SK-MEL-5 (cell line): ENCODE data around the gene FRMPD4. TPM values are rescaled to one million over a fixed set of nuclear protein-coding genes. Genes with fewer than 3 reads are reported as not detected.

Experiments used
- DNase-seq: peaks from one replicate; pipeline ENCODE4 v3.0.0-alpha.2; 2016; ENCODE audit warnings: low read depth, low spot score
- in situ Hi-C: cut with HindIII; loops from 2 replicates; pipeline ENCODE4 v1.10.0; 2016; ENCODE audit warnings: low sequenced_read_pairs, high pct_unique_total_duplicates, low pct_unique_long_range_greater_than_20kb
- total RNA-seq: library from RNA; depleted of rRNA; stranded (reverse); fragments of >200 nt; shearing (Covaris generic); gene quantifications from 2 replicates; pipeline ENCODE4 v1.2.3, GENCODE V29; 2014

The FRMPD4 gene
- total RNA-seq, 1 experiment from 2014 or later = not detected

DNA sequence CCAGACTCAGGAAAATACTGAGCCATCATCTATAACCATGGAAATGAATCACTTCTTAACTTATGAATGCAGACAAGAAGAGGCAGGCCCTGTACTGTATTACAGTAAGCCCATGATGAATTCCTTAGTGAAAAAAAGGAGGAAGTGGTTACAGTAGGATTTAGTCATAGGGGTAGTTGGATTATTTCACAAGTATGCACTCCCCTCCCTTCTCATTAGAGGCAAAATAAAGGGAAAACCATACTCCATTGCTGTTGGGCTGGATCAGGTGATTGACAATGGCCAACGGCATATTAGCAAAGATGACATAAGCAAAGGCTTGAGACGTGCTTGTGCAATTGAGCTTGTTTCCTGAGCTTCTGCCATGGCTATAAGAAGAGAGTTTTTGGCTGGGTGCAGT lies 471.8 kb downstream of the FRMPD4 start:
- DNase-seq = no peak

GRCh38 chrX:12611471-12611870 lies 473.2 kb downstream of the FRMPD4 start:
- in situ Hi-C loops = no loop called here
- no peak for DNase-seq

More for the DNA sequence above, 471.8 kb downstream of the FRMPD4 start:
- in situ Hi-C loops = no loop called here

- in situ Hi-C loops = no loop called here
Observed at GRCh38 chrX:12614266-12614665, 476.0 kb downstream of the FRMPD4 start.

DNA sequence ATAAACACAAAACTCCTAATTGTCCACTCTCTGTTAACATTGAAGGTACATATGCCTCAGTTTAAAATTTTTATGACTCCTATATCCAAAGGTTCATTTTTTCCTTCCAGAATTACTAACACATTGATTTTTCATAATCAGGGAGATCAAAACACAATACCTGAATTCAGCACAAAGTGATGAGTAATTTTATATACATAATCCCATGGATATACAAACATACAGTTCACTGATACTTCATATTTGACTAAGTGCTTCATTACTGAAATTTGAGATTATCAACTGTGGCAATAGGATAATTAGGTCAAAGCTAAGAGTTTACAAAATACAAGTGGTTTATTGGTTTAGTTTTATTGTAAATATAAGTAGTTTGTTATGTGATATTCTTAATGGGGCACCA lies 476.8 kb downstream of the FRMPD4 start:
- in situ Hi-C loops = no loop called here
- no peak for DNase-seq

More at GRCh38 chrX:12614266-12614665, 476.0 kb downstream of the FRMPD4 start:
- DNase-seq = no peak

DNA sequence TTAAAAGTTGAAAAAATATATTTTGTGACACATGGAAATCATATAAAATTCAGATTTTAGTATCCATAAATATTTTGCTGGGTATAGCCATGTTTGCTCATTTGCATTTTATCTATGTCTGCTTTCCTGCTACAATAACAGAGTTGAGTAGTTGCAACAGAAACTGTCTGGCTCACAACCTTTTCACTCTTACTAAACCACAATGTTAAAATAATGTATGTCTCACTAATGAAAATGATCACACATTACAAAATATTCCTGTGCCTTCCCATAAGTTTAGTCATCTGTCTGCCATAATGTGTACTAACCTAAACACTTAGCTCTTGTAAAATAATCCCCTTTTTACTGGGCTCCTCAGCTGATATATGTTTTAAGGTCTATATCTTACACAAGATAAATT lies 479.0 kb downstream of the FRMPD4 start:
- no peak for DNase-seq
- in situ Hi-C loops = no loop called here

DNA sequence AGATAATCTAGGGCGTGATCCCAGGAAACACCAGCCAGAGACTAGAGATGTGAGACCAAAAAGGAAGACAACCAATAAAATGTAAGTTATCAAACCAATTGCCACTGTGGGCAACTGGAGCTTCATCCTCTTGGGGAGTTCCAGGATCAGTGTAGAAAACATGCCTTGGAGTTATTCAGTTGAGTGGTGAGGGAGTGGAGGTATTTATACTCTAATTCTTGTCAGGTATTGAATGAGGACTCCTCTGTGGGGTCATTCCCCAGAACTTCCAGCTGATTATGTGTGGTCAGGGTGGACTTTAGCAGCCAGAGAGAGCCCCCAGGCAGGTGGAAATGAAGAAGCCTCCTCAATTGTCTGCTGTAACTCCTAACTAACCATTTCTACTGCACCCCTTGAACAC lies 509.0 kb downstream of the FRMPD4 start:
- no peak for DNase-seq
- in situ Hi-C loops = no loop called here

GRCh38 chrX:12648995-12649394 lies 510.7 kb downstream of the FRMPD4 start:
- DNase-seq = no peak
- in situ Hi-C loops = no loop called here

GRCh38 chrX:12657433-12657832 lies 519.2 kb downstream of the FRMPD4 start:
- no peak for DNase-seq
- in situ Hi-C loops = no loop called here

DNA sequence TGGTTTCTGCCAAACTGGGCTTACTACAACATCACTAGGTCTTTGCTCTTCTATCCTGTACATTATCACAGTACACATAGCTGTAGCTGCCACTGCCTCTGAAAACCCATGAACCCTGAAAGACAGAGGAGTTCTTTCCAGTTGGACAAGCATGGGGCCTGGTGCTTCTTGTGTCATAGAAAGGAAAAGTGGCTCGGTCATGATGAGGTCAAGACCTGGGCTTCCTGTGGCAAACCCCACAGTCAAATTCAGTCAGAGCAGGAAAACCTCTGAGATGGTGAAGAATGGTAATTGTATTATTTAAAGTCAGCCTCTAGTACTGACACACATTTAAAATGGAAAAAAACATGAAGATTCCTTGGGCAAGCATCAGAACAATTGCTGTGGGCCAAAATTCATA lies 519.6 kb downstream of the FRMPD4 start:
- DNase-seq = no peak
- in situ Hi-C loops = no loop called here

DNA sequence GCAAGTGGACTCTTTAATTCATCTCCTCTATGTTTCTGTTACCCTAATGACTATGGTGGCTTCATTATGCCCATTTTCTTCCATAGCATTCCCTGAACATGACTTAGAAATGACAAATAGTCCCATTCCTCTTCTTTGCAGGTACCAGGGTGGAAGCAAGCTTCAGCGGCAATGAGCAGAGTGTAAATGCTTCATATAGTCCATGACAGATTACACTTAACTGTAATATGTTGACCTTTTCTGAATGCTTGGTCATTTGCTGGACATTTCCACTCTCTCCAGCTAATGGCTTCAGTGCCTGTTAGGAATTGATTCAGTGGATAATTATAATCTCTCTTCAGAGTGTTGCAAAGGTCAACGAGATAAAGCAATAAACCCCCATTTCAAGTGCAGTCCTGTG lies 523.2 kb downstream of the FRMPD4 start:
- in situ Hi-C loops = no loop called here
- DNase-seq = no peak

DNA sequence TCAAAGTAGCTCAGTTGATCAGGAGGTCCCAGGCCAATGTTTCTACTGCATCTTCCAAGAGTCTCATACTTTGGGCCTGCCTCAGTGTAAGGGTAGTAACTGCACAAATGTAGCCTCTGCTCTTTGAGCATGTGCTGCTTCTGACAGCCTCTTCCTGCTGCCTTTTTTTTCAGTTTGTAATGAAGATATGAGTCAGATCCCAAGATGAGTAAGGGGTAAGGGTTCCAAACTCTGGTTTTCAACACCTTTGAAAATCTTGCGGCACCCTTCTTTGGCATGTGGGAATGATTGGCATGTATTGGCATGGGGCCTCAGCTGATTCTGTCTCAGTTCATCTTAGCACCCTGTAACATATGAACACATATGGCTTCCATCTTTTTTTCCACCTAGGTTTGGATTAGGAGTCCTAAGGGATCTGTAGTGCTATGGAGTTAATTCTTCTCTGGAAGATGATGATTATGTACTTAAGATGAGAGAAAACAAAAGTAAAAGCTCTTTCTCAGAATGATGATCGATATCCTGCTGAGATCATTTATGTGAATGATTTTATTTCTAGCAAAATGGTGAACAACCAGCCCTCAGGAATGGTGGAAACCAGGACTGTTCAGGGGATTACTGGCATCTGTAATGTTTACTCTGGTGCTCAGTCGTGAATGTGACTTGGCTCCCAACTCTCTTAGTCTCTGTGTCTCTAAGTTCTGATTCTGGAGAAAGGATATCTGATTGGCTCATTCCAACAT lies 534.3 kb downstream of the FRMPD4 start:
- DNase-seq = no peak
- in situ Hi-C loops = no loop called here

DNA sequence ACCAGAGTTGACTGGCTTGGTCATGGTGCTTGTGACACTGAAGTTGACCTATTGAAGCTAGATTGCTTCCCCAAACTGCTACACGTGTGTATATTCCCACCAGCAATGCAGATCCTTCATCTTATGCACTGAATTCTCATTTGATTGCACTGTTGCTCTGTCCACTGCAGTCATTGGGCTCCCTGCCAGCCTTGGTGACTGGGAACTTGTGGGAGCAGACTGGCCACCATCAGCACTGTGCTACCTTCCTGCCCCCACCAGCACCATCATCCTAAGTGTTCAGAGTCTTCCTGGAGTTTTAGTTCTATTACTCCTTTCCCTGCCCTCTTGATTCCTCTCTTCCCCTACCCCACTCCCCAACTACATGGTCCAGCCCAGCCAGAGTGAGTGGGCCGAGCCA lies 535.2 kb downstream of the FRMPD4 start:
- in situ Hi-C loops = no loop called here
- no peak for DNase-seq

DNA sequence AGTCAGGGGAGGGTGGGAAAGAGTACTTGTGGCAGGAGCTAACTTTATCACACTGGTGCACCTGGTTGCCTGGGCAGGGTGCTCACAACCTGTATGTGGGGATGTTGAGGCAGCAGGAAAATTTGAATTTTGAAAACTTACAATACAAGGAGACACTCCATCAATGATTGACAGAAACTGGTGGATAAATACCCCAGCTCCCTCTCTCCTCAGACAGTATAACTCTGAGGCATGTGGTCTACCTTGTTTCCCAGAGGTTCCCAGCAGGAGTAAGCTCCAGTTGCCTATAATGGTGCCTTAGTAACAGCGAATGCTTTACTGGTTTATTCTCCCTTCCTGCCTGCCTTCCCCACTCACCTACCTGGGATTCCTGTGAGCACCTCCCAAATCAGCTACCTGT lies 541.2 kb downstream of the FRMPD4 start:
- in situ Hi-C loops = no loop called here
- no peak for DNase-seq

GRCh38 chrX:12681047-12681446 lies 542.8 kb downstream of the FRMPD4 start:
- DNase-seq = no peak
- in situ Hi-C loops = no loop called here

- no peak for DNase-seq
- in situ Hi-C loops = no loop called here
Observed at GRCh38 chrX:12685541-12685940, 547.3 kb downstream of the FRMPD4 start.

DNA sequence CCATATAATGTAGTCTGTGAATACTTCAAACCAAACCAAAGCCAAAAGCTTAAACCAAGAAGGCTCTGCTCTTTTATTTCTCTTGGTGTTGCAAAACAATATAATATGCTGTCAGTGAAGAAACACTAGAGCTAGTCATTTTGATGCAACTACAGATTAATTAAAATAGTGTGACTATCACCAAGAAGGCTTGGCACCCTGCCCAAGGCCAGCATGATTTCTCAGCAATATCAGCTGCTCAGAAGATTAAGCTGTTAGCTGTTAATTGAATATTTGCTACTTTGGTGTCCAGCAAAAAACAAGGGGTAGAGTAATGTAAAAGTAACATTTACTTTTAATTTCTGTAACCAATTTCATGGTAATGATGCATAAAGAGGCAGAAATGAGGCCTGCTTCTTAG lies 548.1 kb downstream of the FRMPD4 start:
- no peak for DNase-seq
- in situ Hi-C loops = no loop called here

GRCh38 chrX:12690646-12691045 lies 552.4 kb downstream of the FRMPD4 start:
- in situ Hi-C loops = no loop called here
- no peak for DNase-seq

DNA sequence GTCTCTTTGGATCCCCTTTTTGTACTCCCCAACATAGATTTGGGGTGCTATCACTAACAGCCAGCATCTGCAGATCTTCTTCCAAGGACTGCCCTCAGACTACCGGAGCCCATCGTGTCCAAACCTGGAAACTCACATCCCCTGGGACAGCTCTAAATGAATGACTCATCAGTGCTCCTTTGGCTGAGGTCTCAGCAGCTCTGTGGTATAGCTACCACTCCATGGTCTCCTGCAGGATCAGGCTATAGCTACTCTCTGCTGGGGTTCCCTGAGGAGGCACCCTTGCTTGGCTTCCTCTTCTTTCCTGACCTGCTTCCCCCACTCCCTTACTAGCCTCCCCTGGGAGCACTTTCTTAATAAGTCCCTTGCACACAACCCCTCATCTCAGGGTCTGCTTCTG lies 555.5 kb downstream of the FRMPD4 start:
- DNase-seq = no peak
- in situ Hi-C loops = no loop called here

DNA sequence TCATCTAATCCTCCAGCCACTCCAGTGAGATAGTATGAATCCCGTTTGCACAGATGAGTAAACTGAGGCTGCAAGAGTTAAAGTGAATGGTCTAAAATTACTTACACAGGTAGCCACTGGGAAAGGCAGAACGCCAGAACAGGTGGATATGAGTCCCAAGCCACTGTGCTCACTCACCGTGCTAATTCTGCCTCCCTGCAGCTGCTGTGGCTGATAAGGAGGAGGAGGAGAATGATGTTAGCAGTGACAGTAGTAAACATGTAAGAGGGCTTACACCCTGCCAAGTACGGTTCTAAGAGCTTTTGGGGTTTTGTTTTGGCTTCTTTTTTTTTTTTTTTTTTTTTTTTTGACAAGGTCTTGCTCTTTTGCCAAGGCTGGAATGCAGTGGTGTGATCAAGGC lies 562.5 kb downstream of the FRMPD4 start:
- in situ Hi-C loops = no loop called here
- DNase-seq = no peak

GRCh38 chrX:12701628-12702027 lies 563.4 kb downstream of the FRMPD4 start:
- in situ Hi-C loops = no loop called here

More at GRCh38 chrX:12701628-12702027, 563.4 kb downstream of the FRMPD4 start:
- peak; percentile 83 for DNase-seq
